ELF-1 (cell line): ENCODE measurements around the gene RNF141.
A peak's percentile ranks its signal among the peaks of the same experiment; 100 is the strongest.

ENCODE experiments used
- DNase-seq: peaks from one replicate; pipeline ENCODE4 v3.0.0-alpha.2; 2016; ENCODE audit warnings: low read depth, low spot score

Gene RNF141

GRCh38 chr11:10540915-10541560 lies at the start of gene RNF141:
Gene RNF141, minus strand, starts transcription at chr11:10541187. Its CDS starts 7,029 bp downstream, at chr11:10534158.
- peak; percentile 99 for DNase-seq

GRCh38 chr11:10590218-10590915 lies 49.4 kb upstream of the RNF141 start:
- no peak for DNase-seq

GRCh38 chr11:10588904-10589303 lies 47.9 kb upstream of the RNF141 start:
- no peak for DNase-seq

GRCh38 chr11:10587995-10588394 lies 47.0 kb upstream of the RNF141 start:
- DNase-seq: no peak

GRCh38 chr11:10587388-10587787 lies 46.4 kb upstream of the RNF141 start:
- no peak for DNase-seq

GRCh38 chr11:10584071-10584501 lies 43.1 kb upstream of the RNF141 start:
- no peak for DNase-seq

GRCh38 chr11:10581481-10582019 lies 40.6 kb upstream of the RNF141 start:
- no peak for DNase-seq

- DNase-seq: no peak
Observed at GRCh38 chr11:10580623-10581022, 39.6 kb upstream of the RNF141 start.

GRCh38 chr11:10579700-10580099 lies 38.7 kb upstream of the RNF141 start:
- DNase-seq: no peak

GRCh38 chr11:10576035-10576398 lies 35.0 kb upstream of the RNF141 start:
- no peak for DNase-seq

GRCh38 chr11:10575346-10576034 lies 34.5 kb upstream of the RNF141 start:
- DNase-seq: no peak

- DNase-seq: no peak
Observed at GRCh38 chr11:10573556-10573955, 32.6 kb upstream of the RNF141 start.

- no peak for DNase-seq
Observed at GRCh38 chr11:10573028-10573427, 32.0 kb upstream of the RNF141 start.

- no peak for DNase-seq
Observed at GRCh38 chr11:10572533-10572932, 31.5 kb upstream of the RNF141 start.

GRCh38 chr11:10568486-10568941 lies 27.5 kb upstream of the RNF141 start, which contains the start of gene LYVE1:
Gene LYVE1, minus strand, starts transcription at chr11:10568665. Its CDS starts 133 bp downstream, at chr11:10568532.
- no peak for DNase-seq

- DNase-seq: no peak
Observed at GRCh38 chr11:10567446-10567845, 26.5 kb upstream of the RNF141 start.

- DNase-seq: no peak
Observed at GRCh38 chr11:10566257-10566957, 25.4 kb upstream of the RNF141 start.

GRCh38 chr11:10565493-10565892 lies 24.5 kb upstream of the RNF141 start:
- no peak for DNase-seq

- no peak for DNase-seq
Observed at GRCh38 chr11:10564696-10565318, 23.8 kb upstream of the RNF141 start.

- no peak for DNase-seq
Observed at GRCh38 chr11:10564030-10564429, 23.0 kb upstream of the RNF141 start.

GRCh38 chr11:10561947-10562346 lies 21.0 kb upstream of the RNF141 start:
- no peak for DNase-seq
